Measurements from ENCODE around the gene CERS5. TPM values are rescaled to one million over a fixed set of nuclear protein-coding genes. Genes with fewer than 3 reads are reported as not detected.
"Not testable (repeated sequence)": the region's sequence is repeated elsewhere in the genome, so short reads cannot be mapped to it uniquely, and the experiment has no call there.

Gene CERS5
- total and polyA plus RNA-seq, 8 donors, result 12.9 to 84.3 (median 19.3) TPM

GRCh38 chr12:50086148-50086547 lies 81.0 kb downstream of the CERS5 start:
- no peak for FAIRE-seq
- intact Hi-C loops (cut with DNase I), result loop anchor here in 1 of 3 donors (5.0 kb wide), 1 partner anchor 91 kb away; no protein-coding TSS in a partner anchor
- H3K27ac ChIP-seq, result peak overlapping the region in 3 of 4 donors; percentile 92 to 95 (median 94)
- no peaks in the 10 kb centered on the region for H3K9me3 ChIP-seq
- peaks cover 7 to 16% (median 9%) of the 10 kb centered on the region in 3 donors for H3K36me3 ChIP-seq
- no peaks in the 10 kb centered on the region for H3K27me3 ChIP-seq
- WGBS, 2 donors, result 52 to 61% methylated on average over 5 of the region's 5 CpGs
- no peak for ATAC-seq
- TF ChIP-seq CTCF (IDR thresholded peaks at IDR 0.05), result no peak
- peak overlapping the region in 2 of 4 donors; percentile 80 to 98 for H3K4me3 ChIP-seq
- peaks cover 0 to 3% (median 0%) of the 10 kb centered on the region in 3 donors for H3K4me1 ChIP-seq
- no peak for DNase-seq

- H3K9me3 ChIP-seq, result no peaks in the 10 kb centered on the region
- peaks cover 0 to 3% (median 0%) of the 10 kb centered on the region in 3 donors for H3K4me1 ChIP-seq
- H3K27ac ChIP-seq, result peak overlapping the region; percentile 89 to 95 (median 93)
- DNase-seq (no peak), ATAC-seq (no peak), FAIRE-seq (no peak)
- peak overlapping the region; percentile 68 to 98 (median 86) for H3K4me3 ChIP-seq
- intact Hi-C loops (cut with DNase I), result loop anchor here in 1 of 3 donors (5.0 kb wide), 1 partner anchor 92 kb away; no protein-coding TSS in a partner anchor
- H3K27me3 ChIP-seq, result no peaks in the 10 kb centered on the region
- no peak for TF ChIP-seq CTCF (IDR thresholded peaks at IDR 0.05)
- peaks cover 6 to 14% (median 7%) of the 10 kb centered on the region in 3 donors for H3K36me3 ChIP-seq
- 4 to 5% methylated on average over 8 of the region's 8 CpGs for WGBS, 2 donors
Measured at GRCh38 chr12:50085615-50086072, 81.5 kb downstream of the CERS5 start.

GRCh38 chr12:50084775-50085614 lies 82.2 kb downstream of the CERS5 start, which contains the start of gene SMARCD1:
TSS of gene SMARCD1 (plus strand) at chr12:50085342. CDS start at chr12:50085370, 28 bp downstream.
- H3K4me3 ChIP-seq, result peak within 1 kb of the TSS; percentile 68 to 98 (median 86)
- H3K27me3 ChIP-seq, result no peaks in the 10 kb centered on the region
- 0 to 1% methylated on average over 52 to 69 of the region's 69 CpGs for WGBS, 2 donors
- H3K36me3 ChIP-seq, result peaks cover 6 to 8% (median 7%) of the 10 kb centered on the region in 3 donors
- no peak for TF ChIP-seq CTCF (IDR thresholded peaks at IDR 0.05)
- H3K4me1 ChIP-seq, result peaks cover 0 to 3% (median 0%) of the 10 kb centered on the region in 3 donors
- H3K9me3 ChIP-seq, result no peaks in the 10 kb centered on the region
- peak; percentile 92 to 94 (median 93) for ATAC-seq
- FAIRE-seq, result no peak
- DNase-seq, result peak; percentile 86 to 96 (median 89)
- H3K27ac ChIP-seq, result peak within 1 kb of the TSS; percentile 89 to 95 (median 93)
- intact Hi-C loops (cut with DNase I), result loop anchor here in 1 of 3 donors (5.0 kb wide), 1 partner anchor 92 kb away; no protein-coding TSS in a partner anchor

GRCh38 chr12:50084409-50084774 lies 82.8 kb downstream of the CERS5 start:
- DNase-seq; FAIRE-seq; ATAC-seq; H3K9me3 ChIP-seq; H3K4me1 ChIP-seq; H3K27me3 ChIP-seq; intact Hi-C loops (cut with DNase I); H3K36me3 ChIP-seq: not testable (repeated sequence)
- Histone ChIP-seq H3K27ac (peak overlapping the region; percentile 89 to 95 (median 93)), H3K4me3 (peak overlapping the region; percentile 68 to 98 (median 86))
- WGBS, 2 donors, result 36 to 42% methylated on average over 7 of the region's 7 CpGs

GRCh38 chr12:50083301-50083700 lies 83.9 kb downstream of the CERS5 start:
- intact Hi-C loops (cut with DNase I), result no loop called here
- no peak overlapping the region for H3K27ac ChIP-seq
- FAIRE-seq (no peak), DNase-seq (no peak), ATAC-seq (no peak)
- H3K4me3 ChIP-seq, result no peak overlapping the region
- WGBS, 2 donors, result 92 to 93% methylated on average over 1 of the region's 1 CpG
- H3K4me1 ChIP-seq, result peaks cover 0 to 3% (median 0%) of the 10 kb centered on the region in 3 donors
- no peak for TF ChIP-seq CTCF (IDR thresholded peaks at IDR 0.05)
- no peaks in the 10 kb centered on the region for H3K27me3 ChIP-seq
- H3K9me3 ChIP-seq, result no peaks in the 10 kb centered on the region
- peaks cover 0 to 3% (median 0%) of the 10 kb centered on the region in 3 donors for H3K36me3 ChIP-seq

Measured in pancreas (tissue), 10 donors.